ENCODE data around the gene DIO3. TPM values are rescaled to one million over a fixed set of nuclear protein-coding genes. Genes with fewer than 3 reads are reported as not detected.

DIO3 gene
- total RNA-seq, 8 experiments from 2014 or later: 0.31 to 19.5 (median 2.9) TPM

DNA sequence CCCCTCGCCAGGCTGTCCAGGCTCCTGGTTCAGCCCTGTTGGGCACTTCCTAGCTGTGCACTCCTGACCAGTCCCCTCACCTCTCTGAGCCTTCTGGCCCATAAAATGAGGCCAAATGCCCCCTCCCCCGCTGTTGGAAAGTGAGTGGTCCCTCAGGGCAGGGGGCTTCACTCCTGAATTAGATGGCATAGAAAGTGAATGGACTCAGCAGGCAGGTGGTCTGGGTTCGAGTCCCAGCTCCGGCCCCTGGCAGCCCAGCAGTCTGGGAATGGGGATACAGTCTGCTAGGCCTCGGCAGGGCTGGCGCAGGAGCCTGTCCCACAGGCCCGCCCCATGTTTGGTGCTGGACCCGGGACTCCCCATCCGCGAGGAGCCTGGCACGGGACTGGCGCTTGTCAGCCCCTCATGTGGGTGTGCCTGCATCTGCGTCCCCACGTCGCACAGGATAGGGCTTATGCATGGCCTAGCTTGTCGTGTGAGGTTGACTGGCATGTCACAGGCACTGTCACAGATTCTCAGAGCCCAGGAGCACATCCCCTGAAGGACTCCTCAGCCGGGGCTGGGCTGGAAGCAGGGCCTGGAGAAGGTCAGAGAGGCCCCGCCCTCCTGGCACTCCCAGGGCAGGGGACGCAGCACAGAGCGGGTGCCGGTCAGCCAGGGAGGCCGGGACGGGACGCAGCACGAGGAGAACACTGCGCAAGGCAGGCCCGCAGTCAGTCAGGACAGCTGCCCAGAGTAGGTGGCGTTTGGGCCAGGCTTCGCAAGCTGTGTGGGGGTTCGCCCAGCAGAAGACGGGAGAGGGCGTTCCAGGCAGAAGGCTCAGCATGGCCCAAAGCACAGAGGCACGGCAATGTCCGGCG, 40.5 kb downstream of the DIO3 start:
- ATAC-seq (replicated peaks in 6 of 8): no peak
- in situ Hi-C loops (cut with MboI; ENCODE audit: low pct_unique_long_range_greater_than_20kb in 2 of 9, low sequenced_read_pairs in 9 of 9, unreplicated experiment in 9 of 9): loop anchor here in 1 of 9 experiments (25.0 kb wide), 1 partner anchor 690 kb away; the partner anchor contains the start of gene RTL1
- WGBS, 10 experiments: 0 to 89% (median 80%) methylated on average over 1 to 7 of the region's 35 CpGs; no CpG with 5 or more reads in 4 of the 10 experiments

DNA sequence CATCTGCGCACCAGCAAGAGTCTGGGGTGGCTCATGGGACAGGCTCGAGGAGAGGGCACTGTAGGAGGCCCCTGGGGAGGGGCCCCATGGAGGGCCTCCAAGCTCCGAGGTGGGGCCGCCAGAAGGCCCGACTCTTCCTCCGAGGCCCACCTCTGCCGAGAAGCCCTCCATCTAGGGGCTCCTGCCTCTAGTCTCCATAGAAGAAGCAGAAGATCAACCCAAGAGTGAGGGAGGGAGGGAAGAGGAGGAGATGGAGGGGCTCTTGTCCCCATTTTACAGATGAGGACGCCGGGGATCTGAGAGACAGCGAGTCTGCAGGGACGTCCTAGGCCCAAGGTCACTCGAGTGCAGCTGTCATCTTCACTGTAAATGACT, 41.2 kb downstream of the DIO3 start:
- H3K27ac ChIP-seq: no peak overlapping the region
- H3K4me1 ChIP-seq (replicated peaks in 1 of 2): no peaks in the 10 kb centered on the region
- H3K4me3 ChIP-seq: no peak overlapping the region
- ATAC-seq (replicated peaks in 6 of 8): no peak
- in situ Hi-C loops (cut with MboI; ENCODE audit: low pct_unique_long_range_greater_than_20kb in 2 of 9, low sequenced_read_pairs in 9 of 9, unreplicated experiment in 9 of 9): loop anchor here in 1 of 9 experiments (25.0 kb wide), 1 partner anchor 690 kb away; the partner anchor contains the start of gene RTL1
- 90 to 100% (median 100%) methylated on average over 1 to 2 of the region's 12 CpGs; no CpG with 5 or more reads in 6 of the 10 experiments for WGBS, 10 experiments

More for the DNA sequence above, 40.5 kb downstream of the DIO3 start:
- Histone ChIP-seq H3K4me1 (replicated peaks in 1 of 2) (no peaks in the 10 kb centered on the region), H3K4me3 (no peak overlapping the region), H3K27ac (no peak overlapping the region)

DNA sequence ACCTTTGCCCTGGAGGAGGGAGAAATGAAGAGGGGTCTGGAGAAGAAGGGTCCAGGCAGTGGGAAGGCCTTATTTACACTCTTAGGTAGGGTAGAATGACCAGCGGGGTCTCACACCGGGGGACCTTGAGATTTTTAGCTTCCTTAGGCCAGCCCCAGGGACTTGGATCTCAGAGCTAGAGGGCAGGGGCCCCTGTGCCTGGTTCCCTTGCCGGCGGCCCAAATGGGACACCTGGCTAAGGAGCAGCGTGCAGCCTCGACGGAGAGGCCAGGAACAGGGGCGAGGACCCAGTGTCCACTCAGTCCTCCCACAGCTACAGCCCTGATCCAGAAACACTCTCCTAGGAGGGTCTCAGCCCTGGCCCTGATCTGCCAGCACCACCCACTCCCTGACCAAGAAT, 41.8 kb downstream of the DIO3 start:
- ATAC-seq (replicated peaks in 6 of 8): no peak
- Histone ChIP-seq H3K4me3 (no peak overlapping the region), H3K27ac (no peak overlapping the region), H3K4me1 (replicated peaks in 1 of 2) (no peaks in the 10 kb centered on the region)
- WGBS, 10 experiments: 18 to 100% (median 87%) methylated on average over 1 to 6 of the region's 8 CpGs; no CpG with 5 or more reads in 6 of the 10 experiments
- in situ Hi-C loops (cut with MboI; ENCODE audit: low pct_unique_long_range_greater_than_20kb in 2 of 9, low sequenced_read_pairs in 9 of 9, unreplicated experiment in 9 of 9): loop anchor here in 1 of 9 experiments (25.0 kb wide), 1 partner anchor 691 kb away; the partner anchor contains the start of gene RTL1

DNA sequence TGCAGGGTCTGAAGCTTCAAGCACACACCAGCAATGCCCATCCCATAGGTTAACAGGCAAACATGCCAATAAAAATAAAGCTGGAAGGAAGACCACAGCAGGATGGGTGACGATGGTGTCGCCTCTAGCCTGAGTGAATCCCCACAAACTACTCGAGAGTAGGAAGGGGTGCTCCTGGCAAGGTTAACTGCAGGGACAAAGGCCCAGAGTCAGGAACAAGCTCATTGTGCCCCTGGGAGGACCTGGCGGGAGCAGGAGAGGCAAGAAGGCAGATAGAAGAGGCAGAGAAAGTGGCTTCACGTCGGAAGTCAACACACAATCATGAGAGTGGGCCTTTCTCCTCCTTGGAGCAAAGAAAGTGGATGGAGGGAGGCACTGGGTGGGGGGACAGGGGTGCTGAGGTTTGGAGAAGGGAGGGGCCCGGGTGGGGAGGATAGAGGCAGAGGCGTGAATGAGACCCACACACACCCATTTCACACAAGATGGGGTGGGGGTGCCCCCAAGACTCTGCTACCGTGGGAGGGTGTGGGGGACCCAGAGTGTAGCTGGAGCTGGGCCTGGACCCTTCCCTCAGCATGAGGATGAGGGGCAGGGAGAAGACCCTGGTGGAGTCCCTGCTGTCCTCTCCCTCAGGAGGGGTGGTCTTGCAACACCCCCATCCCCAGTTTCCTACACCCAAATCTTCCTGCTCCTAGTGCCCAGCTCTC, 43.1 kb downstream of the DIO3 start:
- in situ Hi-C loops (cut with MboI; ENCODE audit: low pct_unique_long_range_greater_than_20kb in 2 of 9, low sequenced_read_pairs in 9 of 9, unreplicated experiment in 9 of 9): loop anchor here in 1 of 9 experiments (25.0 kb wide), 1 partner anchor 692 kb away; the partner anchor contains the start of gene RTL1
- no peaks in the 10 kb centered on the region for H3K4me1 ChIP-seq (replicated peaks in 1 of 2)
- no peak for ATAC-seq (replicated peaks in 6 of 8)
- WGBS, 10 experiments: 50 to 100% (median 81%) methylated on average over 2 to 5 of the region's 9 CpGs; no CpG with 5 or more reads in 2 of the 10 experiments
- H3K4me3 ChIP-seq: no peak overlapping the region
- H3K27ac ChIP-seq: no peak overlapping the region

DNA sequence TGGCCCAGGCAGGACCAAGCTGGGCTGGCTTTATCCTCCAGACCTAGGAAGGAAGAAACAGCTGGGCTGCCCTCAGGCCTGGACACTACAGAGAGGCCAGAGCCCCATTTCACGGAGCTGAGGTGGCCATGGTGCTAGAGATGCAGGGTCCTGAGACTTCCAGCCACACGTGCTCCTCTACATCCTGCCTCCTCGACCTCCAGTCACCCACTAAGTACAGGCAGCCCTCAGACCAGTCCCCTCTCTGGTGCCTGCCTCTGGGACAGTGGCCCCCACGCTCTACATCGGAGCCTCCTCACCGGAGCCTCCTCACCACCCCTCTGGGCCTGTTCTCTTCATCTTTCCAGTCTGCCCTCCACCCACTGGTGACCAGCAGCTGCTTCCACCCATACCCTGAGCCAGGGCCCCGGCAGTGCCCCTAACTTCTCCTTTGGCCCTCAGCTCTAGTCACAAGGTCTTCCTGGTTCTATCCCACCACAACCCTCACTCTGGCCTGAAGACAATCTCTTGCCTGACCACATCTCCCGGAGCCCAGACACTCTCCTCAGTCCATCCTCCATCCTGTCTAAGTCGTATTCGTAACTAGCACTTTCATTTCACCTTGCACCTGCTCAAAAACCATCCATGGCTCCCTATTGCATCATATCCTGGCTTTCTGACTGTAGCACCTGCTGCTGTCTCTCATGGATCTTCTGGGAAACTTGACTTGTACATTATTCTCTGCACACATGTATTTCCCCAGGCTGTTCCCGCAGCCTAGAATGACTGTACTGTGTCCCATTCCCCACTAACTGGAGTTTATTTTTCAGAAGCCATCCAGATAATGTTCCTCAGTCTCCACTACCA, 43.9 kb downstream of the DIO3 start:
- Histone ChIP-seq H3K4me3 (no peak overlapping the region), H3K4me1 (replicated peaks in 1 of 2) (no peaks in the 10 kb centered on the region), H3K27ac (no peak overlapping the region)
- in situ Hi-C loops (cut with MboI; ENCODE audit: low pct_unique_long_range_greater_than_20kb in 2 of 9, low sequenced_read_pairs in 9 of 9, unreplicated experiment in 9 of 9): loop anchor here in 1 of 9 experiments (25.0 kb wide), 1 partner anchor 693 kb away; the partner anchor contains the start of gene RTL1
- 43 to 100% (median 89%) methylated on average over 1 to 7 of the region's 11 CpGs; no CpG with 5 or more reads in 2 of the 10 experiments for WGBS, 10 experiments
- ATAC-seq (replicated peaks in 6 of 8): peak in 3 of 8 experiments; percentile 14 to 79 (median 52)

DNA sequence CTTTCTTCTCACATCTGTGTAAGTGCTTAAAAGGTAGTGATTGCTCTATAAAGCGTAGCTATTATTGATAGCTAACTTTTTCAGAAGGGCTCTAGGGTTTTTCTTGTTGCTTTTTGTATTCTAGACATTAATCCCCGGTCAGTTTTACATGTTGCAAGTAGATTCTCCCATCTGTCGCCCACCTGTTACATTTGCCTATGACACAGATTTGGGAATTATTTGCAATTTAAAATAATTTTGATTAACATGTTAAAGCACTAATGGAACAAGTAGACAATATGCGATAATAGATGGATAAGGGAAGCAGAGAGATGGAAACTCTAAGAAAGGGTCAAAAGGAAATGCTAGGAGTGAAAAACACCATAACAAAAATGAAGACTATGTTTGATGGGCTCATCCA, 44.5 kb downstream of the DIO3 start:
- in situ Hi-C loops (cut with MboI; ENCODE audit: low pct_unique_long_range_greater_than_20kb in 2 of 9, low sequenced_read_pairs in 9 of 9, unreplicated experiment in 9 of 9): loop anchor here in 1 of 9 experiments (25.0 kb wide), 1 partner anchor 694 kb away; the partner anchor contains the start of gene RTL1
- WGBS, 10 experiments: 0 to 94% (median 53%) methylated on average over 2 to 4 of the region's 4 CpGs
- ATAC-seq (replicated peaks in 6 of 8): peak in 3 of 8 experiments; percentile 32 to 77 (median 66)
- Histone ChIP-seq H3K4me3 (no peak overlapping the region), H3K27ac (no peak overlapping the region), H3K4me1 (replicated peaks in 1 of 2) (no peaks in the 10 kb centered on the region)

Other genes with a start within 250 kb of the DIO3 start
- 100 to 1,000 TPM in 3 of 8 experiments, 10 to 100 TPM in 5; 84.4 to 112 (median 94.7) TPM for gene PPP2R5C, start 200.2 kb downstream of the DIO3 start, total RNA-seq